ENCODE results near the gene CD44.

GRCh38 chr11:35197292-35197691 is 58.3 kb downstream of the CD44 start:
- TF ChIP-seq, protein P1, sequence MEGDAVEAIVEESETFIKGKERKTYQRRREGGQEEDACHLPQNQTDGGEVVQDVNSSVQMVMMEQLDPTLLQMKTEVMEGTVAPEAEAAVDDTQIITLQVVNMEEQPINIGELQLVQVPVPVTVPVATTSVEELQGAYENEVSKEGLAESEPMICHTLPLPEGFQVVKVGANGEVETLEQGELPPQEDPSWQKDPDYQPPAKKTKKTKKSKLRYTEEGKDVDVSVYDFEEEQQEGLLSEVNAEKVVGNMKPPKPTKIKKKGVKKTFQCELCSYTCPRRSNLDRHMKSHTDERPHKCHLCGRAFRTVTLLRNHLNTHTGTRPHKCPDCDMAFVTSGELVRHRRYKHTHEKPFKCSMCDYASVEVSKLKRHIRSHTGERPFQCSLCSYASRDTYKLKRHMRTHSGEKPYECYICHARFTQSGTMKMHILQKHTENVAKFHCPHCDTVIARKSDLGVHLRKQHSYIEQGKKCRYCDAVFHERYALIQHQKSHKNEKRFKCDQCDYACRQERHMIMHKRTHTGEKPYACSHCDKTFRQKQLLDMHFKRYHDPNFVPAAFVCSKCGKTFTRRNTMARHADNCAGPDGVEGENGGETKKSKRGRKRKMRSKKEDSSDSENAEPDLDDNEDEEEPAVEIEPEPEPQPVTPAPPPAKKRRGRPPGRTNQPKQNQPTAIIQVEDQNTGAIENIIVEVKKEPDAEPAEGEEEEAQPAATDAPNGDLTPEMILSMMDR (conservative IDR thresholded peaks at IDR 0.05 in 1 of 2, IDR thresholded peaks at IDR 0.05 in 1 of 2; ENCODE audit: low read depth in 1 of 2, low read length in 2 of 2): no peak
- no peak for TF ChIP-seq EZH2 (IDR thresholded peaks at IDR 0.05; ENCODE audit: low read length, missing control alignments)
